Lung (tissue), 12 donors: ENCODE results near the gene MGAM2. TPM values are rescaled to one million over a fixed set of nuclear protein-coding genes. Genes with fewer than 3 reads are reported as not detected.

ENCODE experiments used
- ATAC-seq: fragments of 200-7000 bp; cut with Tn5 transposase; one replicate; pipeline ENCODE4 v1.9.1; 2020; ENCODE audit warnings: moderate number of reproducible peaks; ENCODE audit not compliant: insufficient read depth, low FRiP score
- DNase-seq, 3 donors: peaks; one replicate each; pipeline ENCODE4 v3.0.0-alpha.2; 2013 to 2017
- H3K27ac ChIP-seq, 2 donors: one replicate each; pipeline ENCODE4 v1.5.1; 2013; ENCODE audit warnings: mild to moderate bottlenecking in 2 of 2, moderate library complexity in 2 of 2, control low read depth in 1 of 2, inconsistent platforms in 1 of 2, low read depth in 1 of 2, low read length in 1 of 2
- H3K27me3 ChIP-seq, 3 donors: one replicate each; pipeline ENCODE4 v1.5.1; 2013; ENCODE audit warnings: low read length in 2 of 3; ENCODE audit not compliant: control insufficient read depth in 3 of 3, insufficient read depth in 3 of 3
- H3K36me3 ChIP-seq, 4 donors: one replicate each; pipeline ENCODE4 v1.5.1; 2013; ENCODE audit warnings: low read length in 4 of 4, mild to moderate bottlenecking in 1 of 4, moderate library complexity in 1 of 4; ENCODE audit not compliant: control insufficient read depth in 4 of 4, insufficient read depth in 4 of 4
- H3K4me1 ChIP-seq, 5 donors: one replicate each; pipeline ENCODE4 v1.5.1; 2013; ENCODE audit warnings: low read length in 5 of 5, mild to moderate bottlenecking in 2 of 5, moderate library complexity in 1 of 5; ENCODE audit not compliant: control insufficient read depth in 5 of 5, insufficient read depth in 5 of 5
- H3K4me3 ChIP-seq: one replicate; pipeline ENCODE4 v1.5.1; 2013; ENCODE audit warnings: mild to moderate bottlenecking, control low read depth, moderate library complexity
- H3K9ac ChIP-seq, 2 donors: one replicate each; pipeline ENCODE4 v1.5.1; 2013; ENCODE audit warnings: low read length in 2 of 2, control low read depth in 1 of 2; ENCODE audit not compliant: insufficient read depth in 1 of 2
- H3K9me3 ChIP-seq, 4 donors: one replicate each; pipeline ENCODE4 v1.5.1; 2013; ENCODE audit warnings: low read length in 3 of 4, mild to moderate bottlenecking in 1 of 4, moderate library complexity in 1 of 4; ENCODE audit not compliant: control insufficient read depth in 4 of 4, insufficient read depth in 3 of 4
- CTCF ChIP-seq: IDR thresholded peaks from 2 replicates; pipeline ENCODE4 v1.5.1; 2012; ENCODE audit warnings: mild to moderate bottlenecking; ENCODE audit errors: control extremely low read depth, extremely low read depth
- WGBS, 2 donors: extraction: QIAGEN DNeasy Blood & Tissue Kit; methylation state at CpG; one replicate each; pipeline ENCODE4 v1.1.7; 2013; 5-methylcytosine and 5-hydroxymethylcytosine counted together
- polyA plus RNA-seq, 2 donors: library from polyadenylated mRNA; stranded (reverse); fragments of 200-250 nt; gene quantifications; one replicate each; pipeline ENCODE4 v1.2.1, GENCODE V29; 2013
- total RNA-seq, 2 donors: library from RNA; depleted of rRNA in 1 of 2; stranded (reverse); fragments of >200 nt in 1 of 2; gene quantifications; one replicate each; pipeline ENCODE4 v1.2.1, GENCODE V29; 2014 to 2021
- donor health status: control.
- donor health status: control.
- donor health status: Bipolar disorder and iron deficiency.
- donor health status: healthy.
- donor health status: DM: yes; HTN: yes; CAD: no.

Gene MGAM2
- total and polyA plus RNA-seq, 4 donors = 0.20 to 0.93 (median 0.52) TPM; not detected in 1

- ATAC-seq = no peak
- H3K9ac ChIP-seq = no peak overlapping the region
- H3K36me3 ChIP-seq = no peaks in the 10 kb centered on the region
- 74 to 83% methylated on average over 8 of the region's 8 CpGs for WGBS, 2 donors
- peaks cover 0 to 2% (median 0%) of the 10 kb centered on the region in 3 donors for H3K27me3 ChIP-seq
- DNase-seq = no peak
- TF ChIP-seq CTCF = no peak
- no peak overlapping the region for H3K27ac ChIP-seq
- peaks cover 0 to 9% (median under 1%) of the 10 kb centered on the region in 4 donors for H3K9me3 ChIP-seq
- no peak overlapping the region for H3K4me3 ChIP-seq
- no peaks in the 10 kb centered on the region for H3K4me1 ChIP-seq
Measured at GRCh38 chr7:142263598-142264380, 152.3 kb downstream of the MGAM2 start.

Other genes starting within 250 kb of the MGAM2 start
- gene OR9A4, start 195.3 kb upstream of the MGAM2 start, total RNA-seq = under 1 TPM in 1 of 2 donors, not detected in 1; 0.20 TPM
- gene OR9A4, start 195.3 kb upstream of the MGAM2 start, polyA plus RNA-seq = not detected
- gene CLEC5A, start 164.7 kb upstream of the MGAM2 start, total RNA-seq = 1 to 10 TPM; 2.7 to 8.8 TPM
- 10 to 100 TPM in 1 of 2 donors, 1 to 10 TPM in 1; 4.4 to 19.1 TPM for gene CLEC5A, start 164.7 kb upstream of the MGAM2 start, polyA plus RNA-seq
- gene TAS2R38, start 137.9 kb upstream of the MGAM2 start, total RNA-seq = not detected
- not detected for gene TAS2R38, start 137.9 kb upstream of the MGAM2 start, polyA plus RNA-seq
- gene MGAM, start 115.8 kb upstream of the MGAM2 start, total RNA-seq = 10 to 100 TPM in 1 of 2 donors, 1 to 10 TPM in 1; 4.0 to 11.4 TPM
- gene MGAM, start 115.8 kb upstream of the MGAM2 start, polyA plus RNA-seq = 10 to 100 TPM in 1 of 2 donors, under 1 TPM in 1; 0.61 to 21.3 TPM
- gene PRSS58, start 146.3 kb downstream of the MGAM2 start, total RNA-seq = not detected
- not detected for gene PRSS58, start 146.3 kb downstream of the MGAM2 start, polyA plus RNA-seq